ENCODE results near the gene CEP112. TPM values are rescaled to one million over a fixed set of nuclear protein-coding genes. Genes with fewer than 3 reads are reported as not detected.

CEP112 gene
- total and polyA plus RNA-seq, 4 donors, result 1.1 to 4.9 (median 1.4) TPM

DNA sequence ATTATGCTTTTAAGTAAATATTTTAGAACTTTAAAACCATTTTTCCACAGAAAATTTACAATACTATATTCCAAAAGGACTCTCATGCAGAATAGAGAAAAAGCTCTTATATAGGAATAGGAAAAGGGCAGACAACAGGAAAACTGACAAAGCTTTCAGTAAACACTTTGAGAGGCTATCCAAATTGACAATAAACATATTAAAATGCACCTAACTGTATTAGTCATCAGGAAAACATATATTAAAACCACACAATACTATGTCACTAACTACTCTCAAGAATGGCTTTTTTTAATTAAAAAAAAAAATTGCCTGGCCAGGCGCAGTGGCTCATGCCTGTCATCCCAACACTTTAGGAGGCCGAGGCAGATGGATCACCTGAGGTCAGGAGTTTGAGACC is 77.3 kb downstream of the CEP112 start:
- WGBS, result 96% methylated on average over 2 of the region's 2 CpGs
- Histone ChIP-seq H3K27ac (ENCODE audit: low read depth in 1 of 2, low read length in 2 of 2) (no peak overlapping the region), H3K4me1 (ENCODE audit: control insufficient read depth in 4 of 4, insufficient read depth in 4 of 4, low read length in 3 of 4) (no peaks in the 10 kb centered on the region), H3K4me3 (ENCODE audit: low read depth in 1 of 3, low read length in 3 of 3) (no peak overlapping the region), H3K27me3 (ENCODE audit: control insufficient read depth in 4 of 4, insufficient read depth in 4 of 4, low read length in 3 of 4) (no peaks in the 10 kb centered on the region), H3K9ac (ENCODE audit: low read depth in 1 of 2, low read length in 2 of 2) (no peak overlapping the region), H3K9me3 (ENCODE audit: control insufficient read depth in 4 of 4, low read length in 3 of 4) (peaks cover 0 to 3% (median 0%) of the 10 kb centered on the region in 4 donors), H3K36me3 (ENCODE audit: control insufficient read depth in 4 of 4, insufficient read depth in 3 of 4, low read depth in 1 of 4, low read length in 3 of 4) (no peaks in the 10 kb centered on the region)
- TF ChIP-seq RAD21 (IDR thresholded peaks at IDR 0.05), result no peak
- TF ChIP-seq GABPA (IDR thresholded peaks at IDR 0.05 in 1 of 2, conservative IDR thresholded peaks at IDR 0.05 in 1 of 2), result no peak
- no peak for DNase-seq (ENCODE audit: low spot score)

- no peak for DNase-seq (ENCODE audit: low spot score)
- peak overlapping the region in 1 of 3 donors; percentile 2 for H3K4me3 ChIP-seq (ENCODE audit: low read depth in 1 of 3, low read length in 3 of 3)
These were observed 84.2 kb downstream of the CEP112 start for GRCh38 chr17:66107731-66108130.

More at GRCh38 chr17:66107731-66108130, 84.2 kb downstream of the CEP112 start:
- TF ChIP-seq HNF4G (IDR thresholded peaks at IDR 0.05), result no peak
- TF ChIP-seq YY1 (IDR thresholded peaks at IDR 0.05), result no peak
- no peak for TF ChIP-seq JUND (IDR thresholded peaks at IDR 0.05)
- no peak for TF ChIP-seq RAD21 (IDR thresholded peaks at IDR 0.05)
- no peak for TF ChIP-seq FOXA2 (IDR thresholded peaks at IDR 0.05)
- TF ChIP-seq HNF4A (conservative IDR thresholded peaks at IDR 0.05), result no peak
- TF ChIP-seq, protein P1, sequence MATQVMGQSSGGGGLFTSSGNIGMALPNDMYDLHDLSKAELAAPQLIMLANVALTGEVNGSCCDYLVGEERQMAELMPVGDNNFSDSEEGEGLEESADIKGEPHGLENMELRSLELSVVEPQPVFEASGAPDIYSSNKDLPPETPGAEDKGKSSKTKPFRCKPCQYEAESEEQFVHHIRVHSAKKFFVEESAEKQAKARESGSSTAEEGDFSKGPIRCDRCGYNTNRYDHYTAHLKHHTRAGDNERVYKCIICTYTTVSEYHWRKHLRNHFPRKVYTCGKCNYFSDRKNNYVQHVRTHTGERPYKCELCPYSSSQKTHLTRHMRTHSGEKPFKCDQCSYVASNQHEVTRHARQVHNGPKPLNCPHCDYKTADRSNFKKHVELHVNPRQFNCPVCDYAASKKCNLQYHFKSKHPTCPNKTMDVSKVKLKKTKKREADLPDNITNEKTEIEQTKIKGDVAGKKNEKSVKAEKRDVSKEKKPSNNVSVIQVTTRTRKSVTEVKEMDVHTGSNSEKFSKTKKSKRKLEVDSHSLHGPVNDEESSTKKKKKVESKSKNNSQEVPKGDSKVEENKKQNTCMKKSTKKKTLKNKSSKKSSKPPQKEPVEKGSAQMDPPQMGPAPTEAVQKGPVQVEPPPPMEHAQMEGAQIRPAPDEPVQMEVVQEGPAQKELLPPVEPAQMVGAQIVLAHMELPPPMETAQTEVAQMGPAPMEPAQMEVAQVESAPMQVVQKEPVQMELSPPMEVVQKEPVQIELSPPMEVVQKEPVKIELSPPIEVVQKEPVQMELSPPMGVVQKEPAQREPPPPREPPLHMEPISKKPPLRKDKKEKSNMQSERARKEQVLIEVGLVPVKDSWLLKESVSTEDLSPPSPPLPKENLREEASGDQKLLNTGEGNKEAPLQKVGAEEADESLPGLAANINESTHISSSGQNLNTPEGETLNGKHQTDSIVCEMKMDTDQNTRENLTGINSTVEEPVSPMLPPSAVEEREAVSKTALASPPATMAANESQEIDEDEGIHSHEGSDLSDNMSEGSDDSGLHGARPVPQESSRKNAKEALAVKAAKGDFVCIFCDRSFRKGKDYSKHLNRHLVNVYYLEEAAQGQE (IDR thresholded peaks at IDR 0.05), result no peak
- TF ChIP-seq RXRA (IDR thresholded peaks at IDR 0.05), result no peak
- no peak for TF ChIP-seq GABPA (IDR thresholded peaks at IDR 0.05 in 1 of 2, conservative IDR thresholded peaks at IDR 0.05 in 1 of 2)
- TF ChIP-seq ZBTB33 (IDR thresholded peaks at IDR 0.05), result no peak
- TF ChIP-seq SP1 (IDR thresholded peaks at IDR 0.05), result no peak
- no peak for TF ChIP-seq CTCF (IDR thresholded peaks at IDR 0.05; ENCODE audit: low read depth, low read length, missing input control)
- no peak for TF ChIP-seq NR2F2 (IDR thresholded peaks at IDR 0.05)
- TF ChIP-seq TAF1 (conservative IDR thresholded peaks at IDR 0.05), result no peak
- TF ChIP-seq EGR1 (IDR thresholded peaks at IDR 0.05; ENCODE audit: low read depth in 2 of 2), result no peak
- no peak for TF ChIP-seq ATF3 (IDR thresholded peaks at IDR 0.05)
- no peak for TF ChIP-seq FOXA1 (IDR thresholded peaks at IDR 0.05)
- TF ChIP-seq, protein P2, sequence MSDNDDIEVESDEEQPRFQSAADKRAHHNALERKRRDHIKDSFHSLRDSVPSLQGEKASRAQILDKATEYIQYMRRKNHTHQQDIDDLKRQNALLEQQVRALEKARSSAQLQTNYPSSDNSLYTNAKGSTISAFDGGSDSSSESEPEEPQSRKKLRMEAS (IDR thresholded peaks at IDR 0.05), result no peak
- H3K27me3 ChIP-seq (ENCODE audit: control insufficient read depth in 4 of 4, insufficient read depth in 4 of 4, low read length in 3 of 4), result no peaks in the 10 kb centered on the region
- H3K27ac ChIP-seq (ENCODE audit: low read depth in 1 of 2, low read length in 2 of 2), result no peak overlapping the region
- H3K9ac ChIP-seq (ENCODE audit: low read depth in 1 of 2, low read length in 2 of 2), result no peak overlapping the region
- H3K9me3 ChIP-seq (ENCODE audit: control insufficient read depth in 4 of 4, low read length in 3 of 4), result no peaks in the 10 kb centered on the region
- no peaks in the 10 kb centered on the region for H3K4me1 ChIP-seq (ENCODE audit: control insufficient read depth in 4 of 4, insufficient read depth in 4 of 4, low read length in 3 of 4)
- H3K36me3 ChIP-seq (ENCODE audit: control insufficient read depth in 4 of 4, insufficient read depth in 3 of 4, low read depth in 1 of 4, low read length in 3 of 4), result peaks cover 0 to 2% (median 0%) of the 10 kb centered on the region in 4 donors

Measured in liver (tissue), 9 donors.